GM12873 (cell line): ENCODE data around the gene CYP26C1.

Experiments used
- TF ChIP-seq, protein P1 (sequence below): IDR thresholded peaks from 2 replicates; pipeline ENCODE4 v1.5.1; 2012; ENCODE audit warnings: low read depth, mild to moderate bottlenecking, moderate library complexity, low read length, control low read depth; ENCODE audit not compliant: insufficient read depth; ENCODE audit errors: missing control alignments

Gene CYP26C1

DNA sequence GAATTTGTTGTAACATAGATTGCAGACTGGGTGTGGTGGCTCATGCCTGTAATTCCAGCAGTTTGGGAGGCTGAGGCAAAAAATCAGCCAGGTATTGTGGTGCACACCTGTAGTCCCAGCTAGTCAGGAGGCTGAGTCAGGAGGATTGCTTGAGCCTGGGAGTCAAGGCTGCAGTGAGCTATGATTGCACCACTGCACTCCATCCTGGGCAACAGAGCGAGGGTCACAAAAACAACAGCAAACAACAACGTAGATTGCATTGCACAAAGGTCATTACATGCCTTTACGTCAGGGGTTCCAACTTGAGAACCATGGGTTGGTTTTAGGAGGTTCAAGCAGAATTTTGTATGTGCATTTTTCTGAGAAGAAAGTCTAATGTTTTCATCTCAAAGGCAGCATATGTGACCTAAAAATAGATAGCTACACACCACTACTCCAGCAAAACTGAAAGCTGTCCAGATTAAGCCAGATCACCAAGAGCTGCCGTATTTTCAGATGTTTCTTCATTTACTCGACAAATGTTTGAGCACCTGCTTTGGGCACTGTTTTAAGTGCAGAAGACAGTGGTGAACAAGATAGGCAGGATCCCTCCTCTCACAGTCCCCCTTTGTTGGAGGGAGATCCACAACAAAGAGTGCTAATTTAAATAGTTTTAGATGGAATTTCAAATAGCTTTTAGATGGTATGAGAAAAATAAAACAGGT, 28.3 kb upstream of the CYP26C1 start:
- TF ChIP-seq, protein P1, sequence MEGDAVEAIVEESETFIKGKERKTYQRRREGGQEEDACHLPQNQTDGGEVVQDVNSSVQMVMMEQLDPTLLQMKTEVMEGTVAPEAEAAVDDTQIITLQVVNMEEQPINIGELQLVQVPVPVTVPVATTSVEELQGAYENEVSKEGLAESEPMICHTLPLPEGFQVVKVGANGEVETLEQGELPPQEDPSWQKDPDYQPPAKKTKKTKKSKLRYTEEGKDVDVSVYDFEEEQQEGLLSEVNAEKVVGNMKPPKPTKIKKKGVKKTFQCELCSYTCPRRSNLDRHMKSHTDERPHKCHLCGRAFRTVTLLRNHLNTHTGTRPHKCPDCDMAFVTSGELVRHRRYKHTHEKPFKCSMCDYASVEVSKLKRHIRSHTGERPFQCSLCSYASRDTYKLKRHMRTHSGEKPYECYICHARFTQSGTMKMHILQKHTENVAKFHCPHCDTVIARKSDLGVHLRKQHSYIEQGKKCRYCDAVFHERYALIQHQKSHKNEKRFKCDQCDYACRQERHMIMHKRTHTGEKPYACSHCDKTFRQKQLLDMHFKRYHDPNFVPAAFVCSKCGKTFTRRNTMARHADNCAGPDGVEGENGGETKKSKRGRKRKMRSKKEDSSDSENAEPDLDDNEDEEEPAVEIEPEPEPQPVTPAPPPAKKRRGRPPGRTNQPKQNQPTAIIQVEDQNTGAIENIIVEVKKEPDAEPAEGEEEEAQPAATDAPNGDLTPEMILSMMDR = no peak

DNA sequence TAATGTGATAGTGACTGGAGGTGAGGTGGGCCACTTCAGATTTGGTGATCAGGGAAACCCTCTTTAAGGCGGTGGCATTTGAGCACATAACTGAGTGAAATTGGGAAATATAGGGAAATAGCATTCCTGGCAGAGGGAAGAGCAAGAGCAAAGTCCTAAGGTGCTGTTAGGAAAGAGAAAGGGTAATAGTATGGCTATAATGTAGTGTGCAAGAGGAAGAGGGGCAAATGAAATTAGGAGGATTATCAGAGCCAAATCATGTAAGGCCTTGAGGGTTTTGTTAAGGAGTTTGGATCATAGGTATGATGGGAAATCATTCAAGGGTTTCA, 27.8 kb upstream of the CYP26C1 start:
- TF ChIP-seq, protein P1 = no peak

DNA sequence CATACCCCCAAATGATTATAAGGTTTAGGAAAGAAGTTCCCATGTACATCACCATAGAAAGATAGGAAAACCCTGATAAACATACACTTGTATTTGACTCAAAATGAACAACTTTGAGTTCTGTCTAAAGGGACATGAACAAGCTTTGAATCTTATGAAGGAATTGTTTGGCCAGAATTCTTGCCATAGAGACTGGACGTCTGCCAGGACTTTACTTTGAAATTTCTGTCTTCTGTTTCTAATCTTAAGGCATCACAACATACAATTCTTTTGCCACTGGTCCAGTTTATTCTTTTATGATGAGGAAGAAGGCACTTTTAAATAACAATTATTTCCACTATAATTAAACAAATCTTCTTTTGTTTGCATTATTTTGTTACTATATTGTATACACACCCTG, 26.2 kb upstream of the CYP26C1 start:
- TF ChIP-seq, protein P1 = no peak

DNA sequence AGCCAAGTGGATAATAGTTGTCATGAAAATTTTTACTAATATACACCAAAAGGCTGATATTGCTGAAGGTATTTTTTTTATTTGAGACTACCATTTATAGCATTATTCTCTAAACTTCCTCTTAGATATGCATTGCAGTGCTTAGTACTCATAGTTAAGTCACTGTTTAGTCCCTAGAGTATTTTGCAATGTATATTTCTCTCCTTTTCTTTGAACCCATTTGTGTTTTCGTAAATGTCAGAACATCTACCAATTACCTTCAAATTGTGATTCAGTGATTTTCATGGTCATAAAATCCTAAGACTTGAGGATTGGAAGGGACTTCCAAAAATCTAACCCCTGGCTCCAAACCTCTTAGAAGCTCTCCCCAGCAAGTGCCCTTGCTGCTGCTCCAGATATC, 21.5 kb upstream of the CYP26C1 start:
- TF ChIP-seq, protein P1 = no peak

- TF ChIP-seq, protein P1 = peak; percentile 60
These were observed 20.9 kb upstream of the CYP26C1 start for GRCh38 chr10:93039721-93040120.

DNA sequence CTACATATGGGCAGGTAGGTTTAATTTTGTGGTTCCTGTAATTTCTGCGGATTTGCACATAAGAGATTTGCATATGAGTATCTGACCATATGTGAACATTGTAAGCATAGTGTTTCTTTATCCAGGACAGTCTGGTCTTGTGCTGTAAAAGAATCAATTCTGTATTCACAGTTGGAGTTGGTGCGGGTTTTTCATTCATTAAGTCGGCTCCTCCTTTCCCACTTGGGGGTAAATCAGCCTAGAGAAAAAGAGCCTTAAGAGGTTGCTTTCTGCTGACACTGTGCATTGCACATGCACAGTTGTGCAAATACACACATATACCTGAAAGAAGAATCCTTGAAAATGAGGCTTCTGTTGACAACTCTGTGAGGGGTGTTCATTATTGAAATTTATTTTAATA, 6.1 kb upstream of the CYP26C1 start:
- TF ChIP-seq, protein P1 = no peak

- TF ChIP-seq, protein P1 = no peak
These were observed 2.5 kb upstream of the CYP26C1 start for GRCh38 chr10:93058139-93058538.
